ENCODE data around the gene FGF7.

- TF ChIP-seq CTCF (IDR thresholded peaks at IDR 0.05) (peak in 1 of 3 experiments; percentile 17), POLR2A (IDR thresholded peaks at IDR 0.05; ENCODE audit: low read depth) (no peak), POLR2AphosphoS5 (IDR thresholded peaks at IDR 0.05) (no peak)
Measured at GRCh38 chr15:49521802-49522201, 98.8 kb downstream of the FGF7 start.
